HepG2 (cell line): ENCODE data around the gene ARHGAP5. TPM values are rescaled to one million over a fixed set of nuclear protein-coding genes. Genes with fewer than 3 reads are reported as not detected.
A peak's percentile ranks its signal among the peaks of the same experiment; 100 is the strongest.

ENCODE experiments used
- ATAD3A ChIP-seq: sonication (generic); formaldehyde crosslinking; IDR thresholded peaks from 2 replicates; pipeline ENCODE4 v1.4.0; 2020; ENCODE audit warnings: missing genetic modification reagents
- CBX1 ChIP-seq: IDR thresholded peaks from one replicate; pipeline ENCODE4 v1.6.1; 2016; ENCODE audit warnings: antibody characterized with exemption, low read depth
- GATAD1 ChIP-seq: IDR thresholded peaks from 2 replicates; pipeline ENCODE4 v1.6.1; 2016; ENCODE audit warnings: missing genetic modification reagents, missing compliant biosample characterization
- HHEX ChIP-seq: IDR thresholded peaks from 2 replicates; pipeline ENCODE4 v1.6.1; 2016; ENCODE audit warnings: control low read depth
- HNRNPL ChIP-seq: fragments of 200-400 bp; formaldehyde crosslinking; IDR thresholded peaks from 2 replicates; pipeline ENCODE4 v1.6.1; 2017; ENCODE audit warnings: mild to moderate bottlenecking, low read depth, low read length
- MEIS1 ChIP-seq: sonication (generic); formaldehyde crosslinking; IDR thresholded peaks from 2 replicates; pipeline ENCODE4 v1.9.0; 2021; ENCODE audit warnings: mild to moderate bottlenecking, missing genetic modification reagents, moderate library complexity, borderline replicate concordance
- MTA3 ChIP-seq: sonication (generic); formaldehyde crosslinking; IDR thresholded peaks from 2 replicates; pipeline ENCODE4 v1.4.0; 2020; ENCODE audit warnings: missing genetic modification reagents
- MTERF4 ChIP-seq: sonication (generic); formaldehyde crosslinking; IDR thresholded peaks from 2 replicates; pipeline ENCODE4 v1.8.0; 2023; ENCODE audit warnings: mild to moderate bottlenecking, missing genetic modification reagents
- MXI1 ChIP-seq: IDR thresholded peaks from 3 replicates; pipeline ENCODE4 v1.6.1; 2012; ENCODE audit warnings: low read depth, low read length, inconsistent platforms, borderline replicate concordance
- SIN3A ChIP-seq: IDR thresholded peaks from 2 replicates; pipeline ENCODE4 v1.6.1; 2011; ENCODE audit warnings: low read depth, mild to moderate bottlenecking, control low read depth, low read length, borderline replicate concordance
- SYNCRIP ChIP-seq: fragments of 200-400 bp; formaldehyde crosslinking; IDR thresholded peaks from 2 replicates; pipeline ENCODE4 v1.6.1; 2018; ENCODE audit warnings: mild to moderate bottlenecking, low read depth, low read length; ENCODE audit not compliant: insufficient read depth
- TERF1 ChIP-seq: sonication (generic); formaldehyde crosslinking; IDR thresholded peaks from 2 replicates; pipeline ENCODE4 v1.8.0; 2022; ENCODE audit warnings: mild to moderate bottlenecking, missing genetic modification reagents, moderate library complexity
- ZBTB2 ChIP-seq: sonication (generic); formaldehyde crosslinking; IDR thresholded peaks from 2 replicates; pipeline ENCODE4 v1.8.0; 2022; ENCODE audit warnings: low read depth, missing genetic modification reagents
- ZKSCAN5 ChIP-seq: sonication (generic); formaldehyde crosslinking; IDR thresholded peaks from 2 replicates; pipeline ENCODE4 v1.5.1; 2020; ENCODE audit warnings: mild to moderate bottlenecking, missing genetic modification reagents
- ZNF143 ChIP-seq: sonication (generic); formaldehyde crosslinking; IDR thresholded peaks from 2 replicates; pipeline ENCODE4 v1.4.0; 2020; ENCODE audit warnings: missing genetic modification reagents
- ZNF350 ChIP-seq: sonication (generic); formaldehyde crosslinking; IDR thresholded peaks from 2 replicates; pipeline ENCODE4 v1.4.0; 2020; ENCODE audit warnings: mild to moderate bottlenecking, low read depth, missing genetic modification reagents, borderline replicate concordance
- ZNF441 ChIP-seq: sonication (generic); formaldehyde crosslinking; IDR thresholded peaks from 2 replicates; pipeline ENCODE4 v1.7.0; 2021; ENCODE audit warnings: missing genetic modification reagents, borderline replicate concordance
- ZNF451 ChIP-seq: sonication (generic); formaldehyde crosslinking; IDR thresholded peaks from 2 replicates; pipeline ENCODE4 v1.5.0; 2020; ENCODE audit warnings: mild to moderate bottlenecking, missing genetic modification reagents
- ZNF468 ChIP-seq: sonication (generic); formaldehyde crosslinking; IDR thresholded peaks from 2 replicates; pipeline ENCODE4 v1.8.0; 2022; ENCODE audit warnings: mild to moderate bottlenecking, moderate library complexity, missing genetic modification reagents
- ZNF570 ChIP-seq: sonication (generic); formaldehyde crosslinking; IDR thresholded peaks from 2 replicates; pipeline ENCODE4 v1.4.0; 2020; ENCODE audit warnings: mild to moderate bottlenecking, missing genetic modification reagents, borderline replicate concordance
- ZNF652 ChIP-seq: IDR thresholded peaks from 2 replicates; pipeline ENCODE4 v1.6.1; 2016; ENCODE audit warnings: low read depth, borderline replicate concordance
- polyA plus RNA-seq, 8 experiments: library from polyadenylated mRNA; depleted of rRNA in 3 of 8; stranded (reverse) in 7 of 8; unstranded in 1 of 8; fragments of >200 nt; fragmentation: Illumina TruSeq in 4 of 8; extraction: Trizol in 4 of 8; gene quantifications; 2 replicates each; pipeline versions ENCODE4 v1.2.1 to v1.2.3, GENCODE V29; 2011 to 2016; ENCODE audit warnings: low read depth in 4 of 8, missing spikeins in 1 of 8, mixed read lengths in 1 of 8; ENCODE audit not compliant: insufficient read depth in 1 of 8
- total RNA-seq, 5 experiments: library from RNA; depleted of rRNA; stranded (reverse); fragments of >200 nt; fragmentation: Illumina TruSeq; extraction: Trizol; gene quantifications; 2 replicates each; pipeline ENCODE4 v1.2.3, GENCODE V29; 2016; ENCODE audit warnings: low read depth in 1 of 5
- TF ChIP-seq, protein P1 (sequence below): sonication (generic); formaldehyde crosslinking; conservative IDR thresholded peaks from 2 replicates; pipeline ENCODE4 v1.8.1; 2023; ENCODE audit warnings: missing genetic modification reagents
- TF ChIP-seq, protein P2 (sequence below): sonication (generic); formaldehyde crosslinking; IDR thresholded peaks from 2 replicates; pipeline ENCODE4 v1.4.0; 2020; ENCODE audit warnings: missing genetic modification reagents
- TF ChIP-seq, protein P3 (sequence below): sonication (generic); formaldehyde crosslinking; IDR thresholded peaks from 2 replicates; pipeline ENCODE4 v1.4.0; 2020; ENCODE audit warnings: mild to moderate bottlenecking, missing genetic modification reagents

The ARHGAP5 gene
- total and polyA plus RNA-seq, 2 of the 13 experiments (the other 11 are each of a cell fraction or from before 2014, with no cell fraction given), result 33.7 to 144 TPM

GRCh38 chr14:32078858-32079216 lies 1.7 kb downstream of the ARHGAP5 start (continued):
- TF ChIP-seq, protein P1, sequence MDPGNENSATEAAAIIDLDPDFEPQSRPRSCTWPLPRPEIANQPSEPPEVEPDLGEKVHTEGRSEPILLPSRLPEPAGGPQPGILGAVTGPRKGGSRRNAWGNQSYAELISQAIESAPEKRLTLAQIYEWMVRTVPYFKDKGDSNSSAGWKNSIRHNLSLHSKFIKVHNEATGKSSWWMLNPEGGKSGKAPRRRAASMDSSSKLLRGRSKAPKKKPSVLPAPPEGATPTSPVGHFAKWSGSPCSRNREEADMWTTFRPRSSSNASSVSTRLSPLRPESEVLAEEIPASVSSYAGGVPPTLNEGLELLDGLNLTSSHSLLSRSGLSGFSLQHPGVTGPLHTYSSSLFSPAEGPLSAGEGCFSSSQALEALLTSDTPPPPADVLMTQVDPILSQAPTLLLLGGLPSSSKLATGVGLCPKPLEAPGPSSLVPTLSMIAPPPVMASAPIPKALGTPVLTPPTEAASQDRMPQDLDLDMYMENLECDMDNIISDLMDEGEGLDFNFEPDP (CRISPR knock-in tag), result no peak
- TF ChIP-seq ZNF441 (CRISPR knock-in tag), result no peak
- TF ChIP-seq, protein P2, sequence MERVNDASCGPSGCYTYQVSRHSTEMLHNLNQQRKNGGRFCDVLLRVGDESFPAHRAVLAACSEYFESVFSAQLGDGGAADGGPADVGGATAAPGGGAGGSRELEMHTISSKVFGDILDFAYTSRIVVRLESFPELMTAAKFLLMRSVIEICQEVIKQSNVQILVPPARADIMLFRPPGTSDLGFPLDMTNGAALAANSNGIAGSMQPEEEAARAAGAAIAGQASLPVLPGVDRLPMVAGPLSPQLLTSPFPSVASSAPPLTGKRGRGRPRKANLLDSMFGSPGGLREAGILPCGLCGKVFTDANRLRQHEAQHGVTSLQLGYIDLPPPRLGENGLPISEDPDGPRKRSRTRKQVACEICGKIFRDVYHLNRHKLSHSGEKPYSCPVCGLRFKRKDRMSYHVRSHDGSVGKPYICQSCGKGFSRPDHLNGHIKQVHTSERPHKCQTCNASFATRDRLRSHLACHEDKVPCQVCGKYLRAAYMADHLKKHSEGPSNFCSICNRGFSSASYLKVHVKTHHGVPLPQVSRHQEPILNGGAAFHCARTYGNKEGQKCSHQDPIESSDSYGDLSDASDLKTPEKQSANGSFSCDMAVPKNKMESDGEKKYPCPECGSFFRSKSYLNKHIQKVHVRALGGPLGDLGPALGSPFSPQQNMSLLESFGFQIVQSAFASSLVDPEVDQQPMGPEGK (CRISPR knock-in tag), result no peak
- TF ChIP-seq SIN3A, result no peak
- TF ChIP-seq ZNF350 (CRISPR knock-in tag), result no peak
- TF ChIP-seq ZNF468 (CRISPR knock-in tag), result no peak
- TF ChIP-seq HNRNPL, result no peak
- no peak for TF ChIP-seq HHEX (CRISPR knock-in tag)
- no peak for TF ChIP-seq MEIS1
- no peak for TF ChIP-seq CBX1
- TF ChIP-seq GATAD1, result 0 out of 2 replicates have a peak, but pooled peaks have one; percentile 52
- no peak for TF ChIP-seq MTERF4 (CRISPR knock-in tag)
- TF ChIP-seq ZKSCAN5, result no peak
- no peak for TF ChIP-seq ZNF570 (CRISPR knock-in tag)
- TF ChIP-seq ZNF143, result no peak
- TF ChIP-seq ZNF652 (CRISPR knock-in tag), result no peak
- TF ChIP-seq, protein P3, sequence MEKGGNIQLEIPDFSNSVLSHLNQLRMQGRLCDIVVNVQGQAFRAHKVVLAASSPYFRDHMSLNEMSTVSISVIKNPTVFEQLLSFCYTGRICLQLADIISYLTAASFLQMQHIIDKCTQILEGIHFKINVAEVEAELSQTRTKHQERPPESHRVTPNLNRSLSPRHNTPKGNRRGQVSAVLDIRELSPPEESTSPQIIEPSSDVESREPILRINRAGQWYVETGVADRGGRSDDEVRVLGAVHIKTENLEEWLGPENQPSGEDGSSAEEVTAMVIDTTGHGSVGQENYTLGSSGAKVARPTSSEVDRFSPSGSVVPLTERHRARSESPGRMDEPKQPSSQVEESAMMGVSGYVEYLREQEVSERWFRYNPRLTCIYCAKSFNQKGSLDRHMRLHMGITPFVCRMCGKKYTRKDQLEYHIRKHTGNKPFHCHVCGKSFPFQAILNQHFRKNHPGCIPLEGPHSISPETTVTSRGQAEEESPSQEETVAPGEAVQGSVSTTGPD (CRISPR knock-in tag), result no peak
- no peak for TF ChIP-seq SYNCRIP
- no peak for TF ChIP-seq TERF1 (CRISPR knock-in tag)
- TF ChIP-seq MXI1, result no peak; the same call in 2 of the 3 replicates
- no peak for TF ChIP-seq ZNF451 (CRISPR knock-in tag)
- TF ChIP-seq ATAD3A (CRISPR knock-in tag), result no peak
- TF ChIP-seq ZBTB2 (CRISPR knock-in tag), result no peak
- no peak for TF ChIP-seq MTA3
